OCI-LY3 (cell line): Measurements from ENCODE around the gene MED6.

Experiments
- CTCF ChIP-seq: fragments of 200-600, 300-600 bp; sonication (generic); IDR thresholded peaks from 2 replicates; pipeline ENCODE4 v1.5.1; 2014; ENCODE audit warnings: antibody characterized with exemption, low read length, low read depth
- EZH2phosphoT487 ChIP-seq: fragments of 200-600 bp; shearing (Covaris generic); IDR thresholded peaks from 2 replicates; pipeline ENCODE4 v1.6.1; 2018; ENCODE audit warnings: antibody characterized with exemption, mixed run types, low read depth

- TF ChIP-seq EZH2phosphoT487, result no peak
- no peak for TF ChIP-seq CTCF
Measured at GRCh38 chr14:70649803-70650202, 49.3 kb upstream of the MED6 start.
